Activated gamma-delta T cell treated with Interleukin-2 at 50 U/mL for 16 hours (primary cell): ENCODE measurements around the gene AMOT.

Experiments
- DNase-seq: peaks from one replicate; pipeline ENCODE4 v3.0.0-alpha.2; 2020

AMOT gene

GRCh38 chrX:112800971-112801775 lies 39.5 kb downstream of the AMOT start:
- no peak for DNase-seq

- DNase-seq: no peak
Observed at GRCh38 chrX:112799425-112799824, 41.2 kb downstream of the AMOT start.

- no peak for DNase-seq
Observed at GRCh38 chrX:112798736-112799135, 41.9 kb downstream of the AMOT start.

GRCh38 chrX:112789931-112790330 lies 50.7 kb downstream of the AMOT start:
- no peak for DNase-seq

- DNase-seq: no peak
Observed at GRCh38 chrX:112786076-112786475, 54.6 kb downstream of the AMOT start.

- no peak for DNase-seq
Observed at GRCh38 chrX:112785344-112785743, 55.3 kb downstream of the AMOT start.

- no peak for DNase-seq
Observed at GRCh38 chrX:112784692-112785091, 55.9 kb downstream of the AMOT start.

- DNase-seq: no peak
Observed at GRCh38 chrX:112779139-112779538, 61.5 kb downstream of the AMOT start.

GRCh38 chrX:112774651-112775293 lies 65.9 kb downstream of the AMOT start:
- DNase-seq: no peak

- DNase-seq: no peak
Observed at GRCh38 chrX:112774142-112774541, 66.5 kb downstream of the AMOT start.

GRCh38 chrX:112769034-112769433 lies 71.6 kb downstream of the AMOT start:
- DNase-seq: no peak

GRCh38 chrX:112768563-112768962 lies 72.1 kb downstream of the AMOT start:
- DNase-seq: no peak

- DNase-seq: no peak
Observed at GRCh38 chrX:112766774-112767173, 73.9 kb downstream of the AMOT start.

- no peak for DNase-seq
Observed at GRCh38 chrX:112761242-112762207, 79.1 kb downstream of the AMOT start.

- no peak for DNase-seq
Observed at GRCh38 chrX:112760697-112761096, 79.9 kb downstream of the AMOT start.

GRCh38 chrX:112759966-112760365 lies 80.7 kb downstream of the AMOT start:
- no peak for DNase-seq

GRCh38 chrX:112759512-112759911 lies 81.1 kb downstream of the AMOT start:
- no peak for DNase-seq

- no peak for DNase-seq
Observed at GRCh38 chrX:112757946-112758345, 82.7 kb downstream of the AMOT start.

- DNase-seq: no peak
Observed at GRCh38 chrX:112753116-112753515, 87.5 kb downstream of the AMOT start.

GRCh38 chrX:112751076-112751475 lies 89.6 kb downstream of the AMOT start:
- DNase-seq: no peak

GRCh38 chrX:112746812-112747595 lies 93.6 kb downstream of the AMOT start:
- DNase-seq: no peak

- no peak for DNase-seq
Observed at GRCh38 chrX:112738347-112739033, 102.1 kb downstream of the AMOT start.
